ENCODE data around the gene CAMK1D.

CAMK1D gene

DNA sequence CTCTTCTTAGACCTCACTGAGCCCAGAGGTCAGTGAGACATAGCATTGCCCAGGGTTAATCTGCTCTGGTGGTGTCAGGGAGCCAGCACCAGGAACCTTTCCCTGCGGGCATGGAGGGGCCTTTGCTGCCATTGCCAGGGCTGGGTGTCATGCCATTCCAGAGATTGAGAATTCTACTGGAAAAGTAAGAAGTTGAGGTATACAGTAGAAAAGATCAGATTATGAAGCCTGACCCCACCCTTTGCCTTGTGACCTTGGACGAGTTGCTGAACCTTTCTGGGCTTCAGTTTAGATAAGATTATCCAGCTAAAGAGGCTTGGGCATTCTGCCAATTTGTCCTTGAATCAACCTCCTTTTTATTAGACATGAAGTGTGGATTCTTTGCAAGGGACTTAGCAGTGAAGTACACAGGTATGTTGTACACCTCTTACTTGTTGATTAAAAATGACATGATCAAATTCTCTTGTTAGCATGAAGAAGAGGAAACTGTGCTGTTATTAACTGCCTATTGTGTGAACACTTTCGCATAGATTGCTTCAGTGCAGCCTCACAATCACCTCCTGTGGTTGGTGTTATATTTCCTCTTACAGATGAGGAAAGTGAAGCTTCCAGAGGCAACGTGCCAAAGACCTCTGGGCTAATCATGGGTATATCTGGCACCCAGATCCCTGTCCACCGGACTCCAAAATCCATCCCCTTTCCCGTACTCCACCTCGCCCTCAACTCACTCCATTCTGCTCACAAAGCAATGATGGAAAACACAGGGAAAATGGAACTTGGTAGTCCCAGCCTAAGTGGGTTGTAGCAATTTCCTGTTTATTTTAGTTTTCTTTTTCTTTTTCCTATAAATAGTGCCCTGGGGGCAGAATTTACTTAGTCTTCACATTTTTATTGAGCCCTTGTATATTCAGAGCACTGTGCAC is 151.3 kb downstream of the CAMK1D start:
- H3K36me3 ChIP-seq (ENCODE audit: control insufficient read depth in 5 of 5, insufficient read depth in 5 of 5, low read length in 5 of 5), result no peaks in the 10 kb centered on the region
- no peaks in the 10 kb centered on the region for H3K9me3 ChIP-seq (ENCODE audit: control insufficient read depth in 5 of 5, low read length in 5 of 5)
- H3K4me3 ChIP-seq (ENCODE audit: low read depth in 1 of 5, low read length in 5 of 5), result peak overlapping the region in 1 of 5 donors; percentile 17
- H3K27ac ChIP-seq (ENCODE audit: low read depth, low read length), result no peak overlapping the region
- no peak overlapping the region for H3K9ac ChIP-seq (ENCODE audit: low read length in 5 of 5)
- peaks cover 2 to 34% (median 30%) of the 10 kb centered on the region in 5 donors for H3K4me1 ChIP-seq (ENCODE audit: control insufficient read depth in 5 of 5, insufficient read depth in 5 of 5, low read length in 5 of 5)
- no peaks in the 10 kb centered on the region for H3K27me3 ChIP-seq (ENCODE audit: control insufficient read depth in 5 of 5, insufficient read depth in 4 of 5, low read length in 5 of 5)

- Histone ChIP-seq H3K27ac (ENCODE audit: low read depth, low read length) (no peak overlapping the region), H3K4me3 (ENCODE audit: low read depth in 1 of 5, low read length in 5 of 5) (peak overlapping the region in 1 of 5 donors; percentile 14), H3K9ac (ENCODE audit: low read length in 5 of 5) (no peak overlapping the region)
These were observed 152.0 kb downstream of the CAMK1D start for GRCh38 chr10:12501324-12501723.

DNA sequence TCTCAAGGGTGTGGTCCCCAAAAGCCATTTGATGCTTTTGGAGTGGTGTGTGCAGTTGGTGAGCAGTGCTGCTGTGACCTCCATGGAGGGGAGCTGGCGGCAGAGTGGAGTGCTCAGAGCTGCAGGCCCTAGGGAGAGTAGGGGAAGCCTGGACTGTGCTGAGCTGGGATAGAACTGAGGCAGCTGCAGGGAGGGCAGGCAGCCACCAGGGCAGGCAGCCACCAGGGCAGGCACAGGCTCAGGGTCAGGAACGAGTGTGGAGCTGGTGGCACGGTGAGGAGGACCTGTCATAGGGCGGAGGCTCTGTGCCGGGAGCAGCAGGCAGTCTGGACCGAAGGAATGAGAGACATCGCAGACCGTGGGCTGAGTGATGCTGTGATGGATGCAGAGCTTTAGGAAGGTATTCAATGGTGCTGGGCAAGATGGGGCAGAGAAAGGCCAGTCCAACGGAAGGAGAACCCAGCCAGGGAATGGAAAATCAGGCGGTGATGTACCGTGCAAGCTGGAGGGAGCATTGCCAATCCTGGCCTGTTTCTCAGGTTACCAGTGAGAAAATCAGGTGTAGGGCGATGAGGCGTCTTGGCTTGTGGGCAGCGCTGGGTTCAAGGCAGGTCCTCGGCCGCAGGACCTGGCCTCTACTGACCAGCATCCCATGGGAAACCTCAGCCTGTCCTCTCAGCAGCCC is 152.6 kb downstream of the CAMK1D start:
- peaks cover 2 to 34% (median 30%) of the 10 kb centered on the region in 5 donors for H3K4me1 ChIP-seq (ENCODE audit: control insufficient read depth in 5 of 5, insufficient read depth in 5 of 5, low read length in 5 of 5)
- no peaks in the 10 kb centered on the region for H3K36me3 ChIP-seq (ENCODE audit: control insufficient read depth in 5 of 5, insufficient read depth in 5 of 5, low read length in 5 of 5)
- peak overlapping the region in 1 of 5 donors; percentile 14 for H3K4me3 ChIP-seq (ENCODE audit: low read depth in 1 of 5, low read length in 5 of 5)
- no peaks in the 10 kb centered on the region for H3K27me3 ChIP-seq (ENCODE audit: control insufficient read depth in 5 of 5, insufficient read depth in 4 of 5, low read length in 5 of 5)
- H3K9ac ChIP-seq (ENCODE audit: low read length in 5 of 5), result no peak overlapping the region
- no peaks in the 10 kb centered on the region for H3K9me3 ChIP-seq (ENCODE audit: control insufficient read depth in 5 of 5, low read length in 5 of 5)
- H3K27ac ChIP-seq (ENCODE audit: low read depth, low read length), result no peak overlapping the region

More at GRCh38 chr10:12501324-12501723, 152.0 kb downstream of the CAMK1D start:
- Histone ChIP-seq H3K36me3 (ENCODE audit: control insufficient read depth in 5 of 5, insufficient read depth in 5 of 5, low read length in 5 of 5) (no peaks in the 10 kb centered on the region), H3K4me1 (ENCODE audit: control insufficient read depth in 5 of 5, insufficient read depth in 5 of 5, low read length in 5 of 5) (peaks cover 2 to 34% (median 30%) of the 10 kb centered on the region in 5 donors), H3K9me3 (ENCODE audit: control insufficient read depth in 5 of 5, low read length in 5 of 5) (no peaks in the 10 kb centered on the region), H3K27me3 (ENCODE audit: control insufficient read depth in 5 of 5, insufficient read depth in 4 of 5, low read length in 5 of 5) (no peaks in the 10 kb centered on the region)

DNA sequence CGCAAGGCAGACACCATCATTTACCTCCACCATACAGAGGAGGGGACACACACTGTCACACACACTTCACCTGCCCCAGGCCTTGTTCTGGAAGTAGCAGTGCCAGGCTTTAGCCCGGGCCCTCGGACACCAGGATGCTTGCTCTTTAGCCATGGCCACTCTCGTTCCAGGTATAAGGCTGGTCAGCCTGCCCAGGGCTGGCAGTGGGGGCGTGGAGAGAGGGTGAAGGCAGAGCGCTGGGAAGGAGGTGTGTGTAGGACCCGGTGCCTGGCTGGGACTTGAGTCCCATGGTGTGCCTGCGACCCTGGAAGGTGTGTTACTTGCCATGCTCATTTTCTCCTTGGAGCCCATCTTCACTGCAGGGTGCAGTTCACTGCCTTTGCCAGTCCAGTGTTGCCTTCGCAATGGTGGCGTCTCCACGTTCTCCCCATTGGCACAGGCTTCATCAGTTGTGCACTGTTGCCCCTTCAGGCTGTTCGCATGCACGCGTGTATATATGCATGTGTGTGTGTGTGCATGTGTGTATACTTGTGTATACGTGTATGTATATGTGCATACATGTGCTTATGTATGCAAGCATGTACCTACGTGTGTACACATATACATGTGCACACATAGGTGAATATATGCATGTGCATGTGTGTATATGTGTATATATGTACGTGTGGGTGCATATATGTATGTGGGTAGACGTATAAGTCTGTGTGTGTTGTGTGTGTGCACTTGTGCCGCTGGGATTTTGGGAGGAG is 153.4 kb downstream of the CAMK1D start:
- H3K27ac ChIP-seq (ENCODE audit: low read depth, low read length), result no peak overlapping the region
- peaks cover 2 to 34% (median 30%) of the 10 kb centered on the region in 5 donors for H3K4me1 ChIP-seq (ENCODE audit: control insufficient read depth in 5 of 5, insufficient read depth in 5 of 5, low read length in 5 of 5)

DNA sequence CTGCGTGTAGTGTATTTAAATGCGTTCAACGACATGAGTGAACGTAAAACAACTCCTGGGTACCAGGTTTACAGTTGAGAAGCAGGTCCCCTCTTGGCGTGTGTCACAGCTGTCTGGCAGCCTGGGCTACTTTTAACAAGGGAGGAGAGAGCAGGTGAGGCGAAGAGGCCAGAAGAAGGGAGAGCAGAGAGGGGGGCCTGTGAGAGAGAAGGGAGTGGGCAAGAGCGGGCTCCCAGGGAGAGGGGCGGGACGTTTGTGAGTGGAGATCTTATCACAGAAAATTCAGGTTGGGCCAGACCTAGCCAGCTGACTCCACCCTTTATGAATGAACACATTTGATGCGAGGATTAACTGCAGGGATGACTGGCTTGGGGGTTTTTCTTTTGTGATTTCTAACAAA is 154.0 kb downstream of the CAMK1D start:
- Histone ChIP-seq H3K27me3 (ENCODE audit: control insufficient read depth in 5 of 5, insufficient read depth in 4 of 5, low read length in 5 of 5) (no peaks in the 10 kb centered on the region), H3K4me1 (ENCODE audit: control insufficient read depth in 5 of 5, insufficient read depth in 5 of 5, low read length in 5 of 5) (peaks cover 2 to 34% (median 29%) of the 10 kb centered on the region in 5 donors), H3K36me3 (ENCODE audit: control insufficient read depth in 5 of 5, insufficient read depth in 5 of 5, low read length in 5 of 5) (no peaks in the 10 kb centered on the region), H3K9ac (ENCODE audit: low read length in 5 of 5) (no peak overlapping the region), H3K4me3 (ENCODE audit: low read depth in 1 of 5, low read length in 5 of 5) (no peak overlapping the region), H3K9me3 (ENCODE audit: control insufficient read depth in 5 of 5, low read length in 5 of 5) (no peaks in the 10 kb centered on the region), H3K27ac (ENCODE audit: low read depth, low read length) (no peak overlapping the region)

More for the DNA sequence above, 153.4 kb downstream of the CAMK1D start:
- Histone ChIP-seq H3K9me3 (ENCODE audit: control insufficient read depth in 5 of 5, low read length in 5 of 5) (no peaks in the 10 kb centered on the region), H3K27me3 (ENCODE audit: control insufficient read depth in 5 of 5, insufficient read depth in 4 of 5, low read length in 5 of 5) (no peaks in the 10 kb centered on the region), H3K36me3 (ENCODE audit: control insufficient read depth in 5 of 5, insufficient read depth in 5 of 5, low read length in 5 of 5) (no peaks in the 10 kb centered on the region), H3K9ac (ENCODE audit: low read length in 5 of 5) (no peak overlapping the region), H3K4me3 (ENCODE audit: low read depth in 1 of 5, low read length in 5 of 5) (no peak overlapping the region)

- Histone ChIP-seq H3K9ac (ENCODE audit: low read length in 5 of 5) (no peak overlapping the region), H3K4me1 (ENCODE audit: control insufficient read depth in 5 of 5, insufficient read depth in 5 of 5, low read length in 5 of 5) (peaks cover 2 to 30% (median 28%) of the 10 kb centered on the region in 5 donors), H3K36me3 (ENCODE audit: control insufficient read depth in 5 of 5, insufficient read depth in 5 of 5, low read length in 5 of 5) (no peaks in the 10 kb centered on the region), H3K27me3 (ENCODE audit: control insufficient read depth in 5 of 5, insufficient read depth in 4 of 5, low read length in 5 of 5) (no peaks in the 10 kb centered on the region), H3K4me3 (ENCODE audit: low read depth in 1 of 5, low read length in 5 of 5) (no peak overlapping the region), H3K27ac (ENCODE audit: low read depth, low read length) (no peak overlapping the region), H3K9me3 (ENCODE audit: control insufficient read depth in 5 of 5, low read length in 5 of 5) (no peaks in the 10 kb centered on the region)
These were observed 154.8 kb downstream of the CAMK1D start for GRCh38 chr10:12504176-12504575.

GRCh38 chr10:12504628-12505027 is 155.3 kb downstream of the CAMK1D start:
- Histone ChIP-seq H3K36me3 (ENCODE audit: control insufficient read depth in 5 of 5, insufficient read depth in 5 of 5, low read length in 5 of 5) (no peaks in the 10 kb centered on the region), H3K9ac (ENCODE audit: low read length in 5 of 5) (no peak overlapping the region), H3K4me3 (ENCODE audit: low read depth in 1 of 5, low read length in 5 of 5) (no peak overlapping the region), H3K27me3 (ENCODE audit: control insufficient read depth in 5 of 5, insufficient read depth in 4 of 5, low read length in 5 of 5) (no peaks in the 10 kb centered on the region), H3K4me1 (ENCODE audit: control insufficient read depth in 5 of 5, insufficient read depth in 5 of 5, low read length in 5 of 5) (peaks cover 2 to 26% (median 25%) of the 10 kb centered on the region in 5 donors), H3K9me3 (ENCODE audit: control insufficient read depth in 5 of 5, low read length in 5 of 5) (no peaks in the 10 kb centered on the region), H3K27ac (ENCODE audit: low read depth, low read length) (no peak overlapping the region)

DNA sequence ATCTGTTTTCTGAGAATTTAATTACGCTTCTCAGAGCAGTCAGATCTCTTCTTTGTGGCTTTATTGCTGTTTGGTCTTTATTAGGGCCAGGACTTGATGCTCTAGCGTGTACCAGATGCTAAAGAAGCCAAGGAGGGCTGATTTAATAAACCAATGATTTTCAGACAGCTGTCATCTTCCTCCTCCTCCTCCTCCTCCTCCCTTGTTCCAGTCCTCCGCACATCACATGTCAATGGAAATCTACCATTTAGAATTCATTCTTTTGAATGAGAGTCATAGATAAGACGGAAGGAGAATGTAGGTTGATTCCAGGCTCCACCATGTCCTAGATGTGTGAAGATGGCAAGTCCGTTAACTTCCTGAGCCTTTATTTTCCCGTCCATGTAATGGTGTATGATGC is 156.3 kb downstream of the CAMK1D start:
- no peaks in the 10 kb centered on the region for H3K9me3 ChIP-seq (ENCODE audit: control insufficient read depth in 5 of 5, low read length in 5 of 5)
- H3K36me3 ChIP-seq (ENCODE audit: control insufficient read depth in 5 of 5, insufficient read depth in 5 of 5, low read length in 5 of 5), result no peaks in the 10 kb centered on the region
- no peaks in the 10 kb centered on the region for H3K27me3 ChIP-seq (ENCODE audit: control insufficient read depth in 5 of 5, insufficient read depth in 4 of 5, low read length in 5 of 5)
- no peak overlapping the region for H3K27ac ChIP-seq (ENCODE audit: low read depth, low read length)
- no peak overlapping the region for H3K9ac ChIP-seq (ENCODE audit: low read length in 5 of 5)
- peaks cover 0 to 18% (median 15%) of the 10 kb centered on the region in 5 donors for H3K4me1 ChIP-seq (ENCODE audit: control insufficient read depth in 5 of 5, insufficient read depth in 5 of 5, low read length in 5 of 5)
- H3K4me3 ChIP-seq (ENCODE audit: low read depth in 1 of 5, low read length in 5 of 5), result no peak overlapping the region

- H3K9me3 ChIP-seq (ENCODE audit: control insufficient read depth in 5 of 5, low read length in 5 of 5), result no peaks in the 10 kb centered on the region
- H3K27me3 ChIP-seq (ENCODE audit: control insufficient read depth in 5 of 5, insufficient read depth in 4 of 5, low read length in 5 of 5), result no peaks in the 10 kb centered on the region
- no peak overlapping the region for H3K27ac ChIP-seq (ENCODE audit: low read depth, low read length)
- no peaks in the 10 kb centered on the region for H3K36me3 ChIP-seq (ENCODE audit: control insufficient read depth in 5 of 5, insufficient read depth in 5 of 5, low read length in 5 of 5)
- H3K4me3 ChIP-seq (ENCODE audit: low read depth in 1 of 5, low read length in 5 of 5), result no peak overlapping the region
- H3K4me1 ChIP-seq (ENCODE audit: control insufficient read depth in 5 of 5, insufficient read depth in 5 of 5, low read length in 5 of 5), result peaks cover 0 to 4% (median 0%) of the 10 kb centered on the region in 5 donors
- H3K9ac ChIP-seq (ENCODE audit: low read length in 5 of 5), result no peak overlapping the region
These were observed 158.0 kb downstream of the CAMK1D start for GRCh38 chr10:12507165-12507850.

Data from subcutaneous abdominal adipose tissue (tissue), 5 donors.